HG02798 (cell line): ENCODE data around the gene ICAM4.

ENCODE experiments used
- ATAC-seq: cut with Tn5 transposase; IDR thresholded peaks from one replicate; pipeline ENCODE4 v1.9.1; 2021; ENCODE audit warnings: mild to moderate bottlenecking; ENCODE audit not compliant: unreplicated experiment, poor library complexity

ICAM4 gene

DNA sequence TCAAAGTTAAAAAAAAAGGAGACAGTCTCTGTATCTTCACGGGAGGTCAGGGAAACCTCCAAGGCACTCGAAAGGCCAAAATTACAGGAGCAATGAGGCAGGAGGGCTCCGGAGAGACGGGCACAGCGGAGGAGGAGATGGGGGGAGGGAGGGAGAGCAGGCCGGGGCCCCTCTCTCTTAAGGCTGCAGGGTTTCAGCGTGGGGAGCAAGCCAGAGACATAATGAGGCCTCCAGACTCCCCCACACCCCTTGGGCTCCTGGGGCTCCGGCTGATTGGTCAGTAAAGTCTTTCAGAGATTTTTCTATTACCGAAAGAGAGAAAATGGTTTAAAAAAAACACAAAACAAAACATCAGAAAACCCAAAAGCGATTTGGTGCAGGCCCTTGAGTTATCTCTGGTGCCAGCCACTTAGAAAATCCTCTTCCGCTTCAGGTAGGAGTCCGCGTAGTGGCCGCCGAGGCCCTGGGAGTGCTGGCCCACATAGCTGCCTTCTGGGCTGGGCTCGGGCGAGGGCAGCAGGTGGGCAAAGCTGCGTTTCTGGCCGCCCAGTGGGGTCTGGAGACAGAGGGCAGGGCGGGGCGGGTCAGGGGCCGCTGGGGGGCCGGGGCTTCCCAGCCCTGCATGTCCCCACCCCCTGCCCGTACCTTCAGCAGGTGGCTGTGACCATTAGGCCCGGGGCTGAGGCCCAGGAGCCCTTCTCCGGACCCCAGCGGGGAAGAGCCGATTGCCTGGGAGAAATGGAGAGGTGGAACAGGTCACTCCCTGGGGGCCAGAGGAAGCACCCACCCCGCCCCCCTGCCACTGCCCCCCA, 30.5 kb downstream of the ICAM4 start:
- ATAC-seq = no peak

DNA sequence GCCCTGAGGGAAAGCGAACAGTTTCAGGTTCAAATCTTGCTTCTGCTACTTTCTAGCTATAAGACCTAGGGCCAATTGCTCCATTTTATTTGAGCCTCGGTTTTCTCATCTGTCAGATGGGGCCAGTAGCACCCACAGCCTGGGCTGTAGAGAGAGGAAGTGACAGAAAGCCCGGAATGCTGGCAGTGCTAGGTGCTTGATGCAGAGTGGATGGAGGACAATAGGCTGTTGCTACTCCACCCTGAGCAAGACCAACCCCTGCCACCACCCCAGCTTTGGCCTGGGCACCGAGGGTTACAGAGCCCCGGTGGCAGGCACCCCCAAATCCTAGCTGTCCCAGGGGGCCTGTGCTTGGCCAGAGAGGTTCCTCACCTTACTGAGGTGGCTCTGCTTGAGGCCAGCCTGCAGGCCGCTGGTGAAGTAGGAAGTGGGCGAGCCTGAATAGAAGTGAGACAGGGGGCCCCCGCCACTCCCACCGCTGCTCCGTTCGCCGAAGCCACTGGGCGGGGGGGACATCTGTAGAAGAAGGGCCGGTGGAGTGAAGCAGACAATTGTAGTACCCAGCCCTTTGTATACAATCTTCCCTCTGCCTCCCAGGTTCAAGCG, 31.2 kb downstream of the ICAM4 start:
- no peak for ATAC-seq

DNA sequence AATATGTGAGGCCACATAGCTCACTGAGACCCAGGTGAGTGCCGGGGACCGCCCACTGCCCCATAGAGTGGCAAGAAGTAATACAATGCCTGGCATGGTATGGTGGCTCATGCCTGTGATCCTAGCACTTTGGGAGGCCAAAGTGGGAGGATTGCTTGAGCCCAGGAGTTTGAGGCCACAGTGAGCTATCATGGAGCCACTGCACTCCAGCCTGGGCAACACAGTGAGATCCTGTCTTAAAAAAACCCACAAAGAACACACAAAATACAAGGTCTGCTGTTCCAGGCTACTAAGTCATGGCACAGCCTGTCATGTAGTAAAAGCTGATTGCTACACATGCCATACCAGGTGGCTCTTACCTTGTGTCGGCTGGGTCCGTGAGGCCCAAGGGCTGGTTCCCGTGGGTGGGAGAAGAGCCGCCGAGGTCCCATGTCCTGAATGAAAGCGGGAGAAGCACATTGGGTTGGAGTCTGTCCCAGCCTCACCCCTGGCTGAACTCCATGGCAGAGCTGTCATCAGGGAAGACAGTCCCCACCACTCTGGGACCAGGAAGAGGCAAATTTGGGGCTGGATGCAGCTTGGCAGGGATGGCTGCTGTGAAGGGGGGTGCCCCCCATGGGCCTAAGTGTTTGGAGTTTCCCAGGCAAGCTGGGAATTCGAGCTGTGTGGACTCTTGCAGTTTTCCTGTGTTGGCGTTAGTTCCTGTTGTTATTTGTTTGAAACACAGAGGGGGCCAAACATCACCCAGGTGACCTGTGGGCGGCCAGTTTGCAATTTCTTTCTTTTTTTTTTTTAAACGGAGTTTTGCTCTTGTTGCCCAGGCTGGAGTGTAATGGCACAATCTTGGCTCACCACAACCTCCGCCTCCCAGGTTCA, 32.3 kb downstream of the ICAM4 start:
- no peak for ATAC-seq

DNA sequence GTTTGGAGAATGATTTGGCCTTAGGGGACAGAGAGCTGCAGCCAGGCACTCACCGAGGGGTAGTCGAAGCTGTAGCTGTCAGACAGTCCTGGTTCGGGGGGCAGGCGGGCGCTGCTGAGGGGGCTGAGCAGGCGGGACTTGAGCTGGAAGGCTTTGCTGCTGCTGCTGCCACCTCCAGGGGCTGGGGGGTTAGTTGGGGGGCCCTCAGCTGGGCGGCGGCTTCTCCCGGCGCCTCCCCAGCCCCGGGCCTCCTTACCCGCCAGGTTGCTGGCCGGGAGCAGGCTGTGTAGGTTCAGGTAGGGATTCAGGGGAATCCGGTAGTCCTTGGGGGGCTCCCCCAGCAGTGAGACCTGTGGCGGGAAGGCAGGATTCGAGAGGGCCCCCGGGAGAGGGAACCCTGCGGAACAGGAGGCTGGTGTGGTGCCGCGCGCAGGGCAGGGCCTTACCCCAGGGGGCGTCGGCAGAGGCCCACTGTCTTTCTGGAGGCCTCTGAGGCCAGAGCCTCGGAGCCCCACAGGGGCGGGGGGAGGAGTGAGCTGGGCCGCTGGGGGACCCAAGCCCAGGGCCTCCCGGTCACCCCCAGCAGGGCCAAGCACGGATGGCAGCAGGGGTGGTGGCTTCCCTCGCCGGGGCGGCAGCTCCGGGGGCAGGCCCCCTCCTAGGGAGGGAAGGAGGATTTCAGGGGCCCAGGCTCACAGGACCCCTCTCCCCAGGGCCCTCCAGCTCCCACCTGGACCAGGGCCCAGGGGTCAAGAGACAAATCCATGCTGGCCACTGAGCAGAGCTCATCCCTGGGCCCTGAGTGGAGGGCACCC, 34.1 kb downstream of the ICAM4 start:
- no peak for ATAC-seq

DNA sequence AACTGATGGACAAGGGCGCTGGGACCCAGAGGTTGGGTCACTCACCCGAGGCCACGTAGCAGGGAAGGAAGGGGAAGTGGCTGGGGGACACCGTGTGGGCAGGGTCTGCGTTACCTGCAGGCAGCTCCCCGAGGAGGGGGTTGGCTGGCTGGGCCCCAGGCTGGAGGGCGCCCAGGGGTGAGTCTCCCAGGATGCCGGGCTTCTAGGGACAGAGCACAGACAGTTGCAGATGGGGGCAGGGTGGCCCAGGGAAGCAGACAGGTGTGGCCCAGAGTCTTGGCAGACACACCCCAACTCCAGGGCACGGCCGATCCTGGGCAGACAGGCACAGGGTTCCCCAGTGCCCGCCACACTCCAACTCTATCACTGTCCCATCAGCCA, 34.7 kb downstream of the ICAM4 start:
- no peak for ATAC-seq

DNA sequence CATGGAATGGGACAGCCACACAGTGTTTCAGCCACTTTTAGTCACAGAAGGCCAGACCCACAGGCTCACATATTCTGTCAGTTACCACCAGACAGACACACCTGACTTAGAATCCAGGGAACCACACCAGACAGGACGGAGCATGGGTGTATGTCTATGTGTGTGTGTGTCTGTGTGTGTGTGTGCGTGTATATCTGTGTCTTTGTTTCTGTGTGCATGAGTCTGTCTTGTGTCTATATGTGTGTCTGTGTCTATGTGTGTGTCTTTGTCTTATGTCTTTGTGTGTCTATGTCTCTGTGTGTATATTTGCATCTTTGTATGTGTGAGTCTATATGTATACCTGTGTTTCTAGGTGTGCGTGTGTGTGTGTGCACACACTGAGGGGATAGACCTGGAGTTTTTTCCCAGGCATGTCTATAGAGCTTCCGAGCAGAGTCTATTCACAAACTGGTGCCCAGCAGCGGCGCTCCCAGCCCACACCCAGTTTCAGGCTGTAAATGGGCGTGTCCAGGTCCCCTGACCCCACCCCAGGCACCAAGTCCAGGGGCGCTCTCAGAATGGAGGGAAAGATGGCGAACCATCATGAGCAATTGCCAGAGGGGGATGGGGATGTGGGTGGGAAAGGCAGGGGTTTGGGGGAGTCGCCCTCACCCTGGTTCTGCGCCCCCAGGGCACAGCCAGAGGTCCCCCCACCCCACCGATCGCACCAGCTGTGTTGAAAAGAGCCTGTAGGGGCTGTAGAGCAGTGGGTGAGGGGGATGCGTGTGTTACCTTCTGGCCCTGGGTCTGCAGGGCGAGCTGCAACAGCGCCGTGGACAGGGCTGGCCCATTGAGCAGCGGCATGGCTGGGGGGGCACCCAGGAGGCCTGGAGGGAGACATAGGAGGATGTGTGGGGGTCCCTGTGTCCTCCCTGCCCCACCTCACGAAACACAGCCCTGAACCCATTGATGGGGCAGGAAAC, 35.4 kb downstream of the ICAM4 start:
- ATAC-seq = no peak

DNA sequence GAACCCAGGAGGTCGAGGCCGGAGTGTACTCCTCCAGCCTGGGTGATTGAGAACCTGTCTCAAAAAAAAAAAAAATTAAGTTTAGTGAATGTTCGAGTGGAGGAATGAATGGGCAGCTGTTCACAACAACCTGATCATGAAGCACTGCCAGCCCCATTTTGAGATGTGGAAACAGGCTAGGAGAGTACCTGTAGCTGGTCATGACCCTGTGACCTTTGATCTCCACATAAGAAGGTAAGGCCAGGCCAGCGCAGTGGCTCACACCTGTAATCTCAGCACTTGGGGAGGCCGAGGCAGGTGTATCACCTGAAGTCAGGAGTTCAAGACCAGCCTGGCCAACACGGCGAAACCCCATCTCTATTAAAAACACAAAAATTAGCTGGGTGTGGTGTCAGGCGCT, 39.0 kb downstream of the ICAM4 start:
- no peak for ATAC-seq

DNA sequence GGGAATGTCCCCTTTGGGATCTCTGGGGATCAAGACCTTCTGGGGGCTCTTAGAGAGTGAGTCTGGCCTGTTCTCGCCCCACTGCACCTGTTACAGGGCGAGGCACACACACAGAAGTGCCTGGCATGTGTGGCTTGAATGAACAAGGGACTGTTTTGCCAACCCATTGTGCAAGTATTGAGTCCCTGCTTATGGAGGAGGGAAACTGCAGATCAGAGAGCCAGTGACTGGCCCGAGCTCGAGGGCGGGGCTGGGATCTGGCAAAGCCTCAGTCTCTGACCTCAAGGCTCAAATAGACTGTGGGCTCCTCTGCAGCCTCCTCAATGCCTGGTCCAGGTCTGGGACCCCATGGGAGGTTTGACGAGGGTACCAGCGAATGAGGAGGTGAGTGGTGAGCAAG, 41.0 kb downstream of the ICAM4 start:
- ATAC-seq = no peak

DNA sequence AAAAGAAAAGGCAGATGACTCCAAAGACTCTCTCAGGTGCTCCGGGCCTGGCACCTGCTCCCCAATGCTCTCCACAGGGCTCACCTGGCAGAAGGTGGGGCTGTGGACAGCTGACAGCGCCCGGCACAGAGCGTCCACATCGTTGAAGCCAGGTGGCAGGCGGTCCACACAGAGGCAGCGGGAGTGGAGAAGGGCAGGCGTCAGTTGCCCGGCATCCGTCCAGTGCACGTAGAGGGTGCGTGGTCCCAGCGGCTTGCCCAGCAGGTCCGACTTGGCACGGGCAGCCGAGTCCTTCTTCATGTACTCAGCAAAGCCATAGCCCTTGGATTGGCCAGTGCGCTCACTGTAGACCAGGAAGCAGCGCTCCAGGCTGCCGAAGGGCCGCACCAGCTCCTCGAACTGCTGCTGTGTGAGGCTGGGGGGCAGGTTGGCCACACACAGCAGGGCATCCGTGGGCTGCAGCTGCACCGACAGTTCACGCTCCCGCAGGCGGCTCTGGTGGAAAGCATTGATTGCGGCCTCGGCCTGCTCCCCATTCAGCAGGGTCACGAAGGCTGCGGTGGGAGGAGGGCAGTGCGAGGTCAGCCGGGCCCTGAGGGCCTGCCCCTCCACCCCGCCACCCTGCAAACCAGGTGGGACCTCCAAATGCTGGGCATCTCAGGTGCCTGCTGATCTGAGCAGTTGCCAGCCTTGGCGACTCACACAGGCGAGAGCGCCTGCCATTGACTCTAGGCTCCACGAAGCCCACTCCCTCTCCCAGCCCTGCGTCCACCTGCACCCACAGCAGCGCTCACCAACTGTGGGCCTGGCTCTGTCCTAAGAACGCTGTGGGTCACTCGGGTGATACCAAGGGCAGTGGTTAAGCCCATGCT, 42.0 kb downstream of the ICAM4 start:
- no peak for ATAC-seq

DNA sequence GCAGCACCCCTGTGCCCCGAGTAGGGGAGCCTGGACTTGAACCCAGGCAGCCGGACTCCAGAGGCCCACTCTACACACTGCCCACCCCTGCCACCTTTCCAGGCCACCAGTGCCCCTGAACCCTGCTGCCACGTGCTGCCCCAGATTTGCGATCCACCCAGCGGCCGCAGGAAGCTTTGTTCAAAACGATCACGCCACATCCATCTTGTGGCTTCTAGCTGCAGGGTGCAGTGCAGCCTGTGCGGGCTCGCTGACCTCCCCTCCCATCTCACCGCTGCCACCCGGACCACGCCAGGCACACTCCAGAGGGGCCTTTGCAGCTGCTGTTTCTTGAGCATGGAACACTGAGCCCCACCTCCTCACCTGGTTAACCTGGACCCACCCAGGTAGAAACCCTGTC, 42.8 kb downstream of the ICAM4 start:
- ATAC-seq = no peak

DNA sequence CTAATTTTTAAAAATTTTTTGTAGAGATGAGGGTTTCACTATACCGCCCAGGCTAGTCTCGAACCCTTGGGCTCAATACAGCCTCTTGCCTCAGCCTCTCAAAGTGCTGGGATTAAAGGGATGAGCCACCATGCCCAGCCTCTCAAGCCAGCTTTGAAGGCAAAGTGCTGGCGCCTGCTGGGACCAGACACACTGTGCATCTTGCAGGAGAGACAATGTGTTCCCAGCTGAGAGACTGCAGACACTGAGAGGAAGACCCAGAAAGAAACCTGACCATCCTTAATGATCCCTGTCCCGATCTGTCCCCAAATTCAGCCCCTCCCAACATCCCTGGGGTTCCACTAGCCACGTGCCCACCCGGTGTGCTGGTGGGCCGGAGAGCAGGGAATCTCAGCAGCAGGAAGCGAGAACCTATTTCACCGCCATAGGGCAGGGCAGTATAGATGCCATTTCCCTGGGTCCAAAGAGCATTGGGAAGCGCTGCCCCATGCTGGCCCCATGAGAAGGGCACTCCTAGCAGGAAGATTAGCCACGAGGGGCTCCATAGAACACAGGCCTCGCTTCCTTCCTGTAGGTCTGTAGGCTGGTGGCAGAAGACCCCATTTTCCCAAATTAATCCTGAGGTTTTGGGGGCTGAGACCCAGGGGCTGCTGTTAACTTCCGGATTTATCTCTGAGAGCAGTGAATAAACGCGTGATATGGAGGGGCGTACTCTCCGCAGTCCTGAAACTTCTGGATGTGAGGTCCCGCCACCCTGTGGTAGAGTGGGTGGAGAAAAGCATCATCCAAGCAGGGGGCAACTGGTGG, 45.6 kb downstream of the ICAM4 start:
- ATAC-seq = no peak

DNA sequence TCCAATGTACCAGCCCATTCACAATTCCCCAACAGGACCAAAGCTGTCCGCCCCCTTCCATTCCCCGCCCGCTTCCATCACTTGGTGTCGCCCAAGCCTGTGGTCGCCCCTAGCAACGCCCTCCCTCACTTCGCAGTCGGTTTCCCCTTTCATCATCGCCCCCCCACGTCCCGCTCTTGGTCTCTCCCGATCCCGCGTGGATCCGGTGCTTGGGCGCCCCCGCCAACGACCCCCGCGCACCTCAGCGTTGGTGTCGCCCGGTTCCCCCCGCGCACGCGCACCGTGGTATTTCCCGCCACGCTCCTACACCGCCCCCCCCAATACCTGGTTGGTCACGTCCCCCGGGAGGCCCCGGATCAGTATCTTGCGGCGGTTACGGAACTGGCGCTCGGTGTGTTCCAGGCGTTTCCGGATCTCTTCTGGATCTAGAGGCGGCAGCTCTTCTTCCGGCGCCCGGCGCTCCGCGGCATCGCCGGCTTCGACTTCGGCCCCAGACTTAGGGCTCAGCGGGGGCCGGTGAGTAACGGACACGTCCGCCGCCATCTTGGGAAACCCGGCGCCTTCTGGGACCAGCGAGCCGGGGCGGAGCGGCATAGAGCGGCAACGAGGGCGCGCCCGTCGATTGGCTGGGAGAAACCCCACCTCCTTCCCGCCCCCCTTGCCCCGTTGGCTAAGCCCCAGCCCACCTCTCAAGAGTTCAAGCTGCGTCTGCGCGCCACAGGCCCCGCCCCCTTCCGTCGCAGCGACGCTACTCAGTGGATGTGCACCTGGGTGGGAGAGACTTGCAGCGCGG, 46.4 kb downstream of the ICAM4 start, which contains the start of gene RAVER1:
RAVER1 (minus strand) TSS at position 565 of the 793 bp plus-strand sequence; CDS start at position 543, 22 bp downstream.
- peak; percentile 90 for ATAC-seq

DNA sequence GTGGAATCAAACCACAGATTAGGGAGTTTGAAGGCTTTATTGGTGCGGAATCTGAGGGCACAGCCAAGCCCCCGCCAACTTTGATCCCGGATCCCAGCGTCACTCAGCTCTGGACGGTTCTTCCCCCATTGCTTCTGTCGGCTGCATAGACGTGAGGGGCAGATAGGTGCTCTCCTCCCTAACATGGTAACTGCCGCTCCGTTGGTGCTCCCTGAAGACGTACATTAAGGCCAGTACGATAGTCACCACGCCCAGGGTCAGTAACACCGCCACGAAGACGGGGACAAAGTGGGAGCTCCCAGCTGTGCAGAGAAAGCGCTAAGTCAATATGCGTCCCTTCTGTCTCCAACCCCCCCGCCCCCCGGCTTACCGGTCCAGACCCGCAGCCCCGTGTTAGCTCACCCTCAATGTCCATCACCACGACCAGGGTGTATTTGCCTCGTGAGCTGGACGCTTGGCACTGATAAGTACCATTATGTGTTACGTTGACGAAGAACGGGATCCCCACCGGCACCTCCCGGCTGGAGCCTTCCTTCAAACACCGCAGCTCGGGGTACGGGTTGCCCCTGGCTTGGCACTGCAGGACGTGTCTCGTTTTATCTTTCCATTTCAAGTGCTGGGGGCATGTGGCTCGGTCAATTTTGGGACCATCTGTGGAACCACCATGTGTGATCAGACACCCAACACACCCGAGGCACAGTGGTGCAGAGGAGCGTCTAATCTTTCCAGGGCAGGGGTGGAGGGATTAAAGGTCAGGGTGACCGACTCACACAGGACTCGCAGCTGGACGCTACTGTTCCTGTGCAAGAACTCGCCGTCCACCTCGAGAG, 47.2 kb downstream of the ICAM4 start:
- ATAC-seq = no peak

DNA sequence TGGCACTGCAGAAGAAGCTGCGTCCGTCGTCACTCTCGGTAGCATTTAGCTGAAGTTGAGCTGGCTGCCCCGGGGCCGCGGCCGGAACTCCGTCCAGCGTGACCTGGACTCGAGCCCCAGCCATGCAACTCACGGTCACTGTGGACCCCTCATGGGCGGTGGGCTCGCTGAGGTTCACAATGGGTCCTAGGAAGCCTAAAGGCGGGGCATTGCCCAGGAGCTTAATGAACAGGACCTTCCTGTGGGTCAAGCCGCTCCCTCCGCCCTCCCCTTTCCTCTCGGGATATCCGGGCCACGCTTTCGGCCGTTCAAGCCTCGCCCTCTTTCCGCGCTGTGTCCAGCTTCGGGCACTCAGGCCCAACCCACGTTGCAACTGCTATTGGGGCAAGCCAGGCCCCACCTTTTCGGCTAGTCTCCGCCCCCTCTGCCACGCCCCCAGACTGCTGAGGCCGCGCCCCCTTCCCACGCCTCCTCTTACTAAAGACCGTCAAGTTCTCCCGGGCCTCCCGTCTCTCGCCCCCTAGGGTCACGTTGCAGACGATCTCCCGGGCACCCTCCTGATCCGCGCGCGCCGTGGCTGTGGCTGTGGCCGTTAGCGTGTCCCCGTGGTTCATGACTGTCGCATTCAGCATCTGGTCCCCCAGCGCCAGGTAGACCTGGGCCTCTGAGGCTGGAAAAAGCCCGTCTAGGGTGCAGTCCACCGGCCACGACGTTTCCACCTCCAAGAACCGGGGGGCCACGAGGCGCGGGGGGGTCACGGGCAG, 48.0 kb downstream of the ICAM4 start:
- ATAC-seq = no peak

DNA sequence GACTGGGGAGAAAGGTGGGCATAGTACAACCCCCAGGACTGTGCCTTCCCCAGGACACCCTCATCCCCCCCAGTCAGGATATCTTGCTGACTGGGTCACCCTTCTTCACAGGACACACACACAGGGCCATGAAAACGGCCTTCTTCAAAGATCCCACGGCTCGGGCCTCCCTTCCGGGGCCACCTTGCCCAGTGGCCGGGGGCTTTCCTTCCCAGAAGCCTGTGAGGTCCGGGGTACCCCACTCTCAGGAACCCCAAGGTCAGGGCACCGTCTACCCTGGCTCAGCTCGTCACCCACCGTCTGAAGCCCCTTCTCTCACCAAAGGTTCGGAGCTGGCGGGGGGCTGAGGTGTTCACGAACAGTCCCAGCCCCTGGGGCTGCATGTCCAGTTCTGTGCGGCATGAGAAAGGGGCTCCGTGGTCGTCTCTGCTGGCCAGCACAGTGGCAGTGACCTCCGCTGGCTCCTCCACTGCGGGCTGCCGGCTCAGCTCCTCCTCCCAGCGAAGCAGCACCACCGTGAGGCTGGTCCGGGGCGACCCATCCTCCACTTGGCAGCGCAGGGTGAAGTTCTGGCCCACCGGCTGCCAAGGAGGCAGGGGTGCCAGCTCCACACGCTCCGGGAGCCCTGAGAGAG, 48.7 kb downstream of the ICAM4 start:
- ATAC-seq = no peak
